Measurements from ENCODE around the gene TRAF3.

Gene TRAF3

DNA sequence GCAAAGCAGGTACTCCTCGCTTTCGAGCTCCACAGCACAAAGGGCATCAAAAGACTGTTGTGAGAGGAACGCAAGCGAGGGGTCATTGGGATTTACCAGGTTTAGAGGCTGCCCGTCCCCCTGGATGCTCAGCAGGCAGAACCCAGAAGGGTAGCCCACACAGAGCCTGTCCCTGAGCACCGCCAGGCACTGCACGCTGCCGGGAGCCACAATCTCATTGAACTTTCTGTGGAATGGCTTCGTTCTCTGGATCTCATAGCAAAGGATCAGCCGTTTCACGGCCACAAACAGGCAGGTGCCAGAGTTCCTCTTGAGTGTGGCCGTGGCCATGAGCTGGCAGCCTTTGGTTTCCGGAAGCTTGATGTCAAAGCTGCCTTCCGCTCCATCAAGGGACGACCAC, 166.7 kb downstream of the TRAF3 start:
- TF ChIP-seq CTCF (conservative IDR thresholded peaks at IDR 0.05; ENCODE audit: low read depth, low read length), result no peak
- no peak overlapping the region for H3K4me3 ChIP-seq (ENCODE audit: low read length)
- DNase-seq (ENCODE audit: low read depth), result no peak

GRCh38 chr14:102944448-102945330, 167.4 kb downstream of the TRAF3 start:
- DNase-seq (ENCODE audit: low read depth), result no peak
- no peak overlapping the region for H3K4me3 ChIP-seq (ENCODE audit: low read length)
- TF ChIP-seq CTCF (conservative IDR thresholded peaks at IDR 0.05; ENCODE audit: low read depth, low read length), result no peak

GRCh38 chr14:102945346-102946130, 168.3 kb downstream of the TRAF3 start:
- H3K4me3 ChIP-seq (ENCODE audit: low read length), result no peak overlapping the region
- no peak for DNase-seq (ENCODE audit: low read depth)
- no peak for TF ChIP-seq CTCF (conservative IDR thresholded peaks at IDR 0.05; ENCODE audit: low read depth, low read length)

GRCh38 chr14:102947321-102948103, 170.3 kb downstream of the TRAF3 start:
- H3K4me3 ChIP-seq (ENCODE audit: low read length), result no peak overlapping the region
- no peak for DNase-seq (ENCODE audit: low read depth)
- TF ChIP-seq CTCF (conservative IDR thresholded peaks at IDR 0.05; ENCODE audit: low read depth, low read length), result no peak

DNA sequence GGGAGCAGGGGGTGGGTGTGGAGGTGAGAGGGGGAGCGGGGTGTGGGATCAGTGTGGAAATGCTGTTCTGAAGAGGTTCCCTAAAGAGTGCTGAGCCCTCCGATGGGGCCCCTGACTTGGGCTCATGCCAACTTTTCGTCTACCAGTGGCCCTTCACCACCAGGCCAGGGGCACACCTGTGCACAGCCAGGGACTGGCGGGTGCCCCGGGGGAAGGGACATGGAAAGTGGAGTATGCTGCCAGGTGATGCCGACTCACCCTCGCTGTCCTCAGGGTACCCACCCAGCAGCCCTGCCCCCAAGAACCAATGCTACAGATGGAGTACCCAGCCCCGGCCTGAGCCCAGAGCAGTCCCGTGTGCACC, 171.4 kb downstream of the TRAF3 start:
- H3K4me3 ChIP-seq (ENCODE audit: low read length), result no peak overlapping the region

More for the DNA sequence above, 171.4 kb downstream of the TRAF3 start:
- no peak for DNase-seq (ENCODE audit: low read depth)
- TF ChIP-seq CTCF (conservative IDR thresholded peaks at IDR 0.05; ENCODE audit: low read depth, low read length), result no peak

All from retinal pigment epithelial cell (primary cell).